Vagina (tissue), 2 donors: ENCODE measurements around the gene ERCC4.

Experiments
- CTCF ChIP-seq, 3 experiments: fragments of 450-650 bp in 2 of 3; fragments of 200-600 bp in 1 of 3; sonication (generic) in 1 of 3; IDR thresholded peaks; one replicate each; pipeline ENCODE4 v1.5.1; 2017 to 2019; ENCODE audit warnings: antibody characterized with exemption in 3 of 3, mild to moderate bottlenecking in 2 of 3, moderate library complexity in 2 of 3
- POLR2A ChIP-seq, 2 donors: fragments of 450-650 bp; IDR thresholded peaks; one replicate each; pipeline ENCODE4 v1.6.1; 2017; ENCODE audit warnings: antibody characterized with exemption in 2 of 2, mild to moderate bottlenecking in 2 of 2, moderate library complexity in 2 of 2

- peak; percentile 93 to 94 (median 94) for TF ChIP-seq CTCF (IDR thresholded peaks at IDR 0.05)
- TF ChIP-seq POLR2A (IDR thresholded peaks at IDR 0.05): peak in 1 of 2 donors; percentile 11
These were observed at the start of gene ERCC4 for GRCh38 chr16:13919683-13920509.
